Keratinocyte (primary cell): ENCODE results near the gene TRAPPC2L. TPM values are rescaled to one million over a fixed set of nuclear protein-coding genes. Genes with fewer than 3 reads are reported as not detected.

Experiments used
- DNase-seq: peaks from one replicate; pipeline ENCODE4 v3.0.0-alpha.2; 2011; ENCODE audit warnings: low read depth, missing footprints, low spot score
- FAIRE-seq: peaks from 2 replicates; lab custom pipeline; 2011; peaks lifted over from hg19 to GRCh38; lab: Jason Lieb, UNC
- H2AFZ ChIP-seq: 2 replicates; pipeline ENCODE4 v1.6.0; 2012; ENCODE audit warnings: low read length, control low read depth, inconsistent platforms; ENCODE audit not compliant: control insufficient read depth
- H3K27ac ChIP-seq: 2 replicates; pipeline ENCODE4 v1.5.1; 2011; ENCODE audit warnings: low read length; ENCODE audit not compliant: control insufficient read depth, insufficient read depth
- H3K27me3 ChIP-seq: 3 replicates; pipeline ENCODE4 v1.6.0; 2011; ENCODE audit warnings: low read length; ENCODE audit not compliant: control insufficient read depth, insufficient read depth; ENCODE audit errors: extremely low read depth
- H3K36me3 ChIP-seq, 2 experiments: 2 replicates in 1 of 2; 3 replicates in 1 of 2; pipeline ENCODE4 v1.5.1; 2011; ENCODE audit warnings: low read length in 2 of 2, mild to moderate bottlenecking in 1 of 2; ENCODE audit not compliant: control insufficient read depth in 2 of 2, insufficient read depth in 2 of 2; ENCODE audit errors: extremely low read depth in 1 of 2
- H3K4me1 ChIP-seq: 3 replicates; pipeline ENCODE4 v1.5.1; 2011; ENCODE audit warnings: low read length; ENCODE audit not compliant: control insufficient read depth, insufficient read depth; ENCODE audit errors: extremely low read depth
- H3K4me2 ChIP-seq: 3 replicates; pipeline ENCODE4 v1.6.0; 2011; ENCODE audit warnings: low read depth, low read length; ENCODE audit not compliant: control insufficient read depth, insufficient read depth; ENCODE audit errors: extremely low read depth
- H3K4me3 ChIP-seq, 3 experiments: fragments of 200-600 bp in 1 of 3; sonication (generic) in 1 of 3; 2 replicates in 2 of 3; 3 replicates in 1 of 3; pipeline ENCODE4 v1.5.1; 2011 to 2016; ENCODE audit warnings: low read length in 3 of 3, mild to moderate bottlenecking in 3 of 3, control low read depth in 2 of 3, inconsistent platforms in 1 of 3, low read depth in 1 of 3, mixed read lengths in 1 of 3, mixed run types in 1 of 3, moderate library complexity in 1 of 3; ENCODE audit not compliant: control insufficient read depth in 2 of 3, insufficient read depth in 2 of 3; ENCODE audit errors: extremely low read depth in 1 of 3
- H3K79me2 ChIP-seq: 2 replicates; pipeline ENCODE4 v1.6.0; 2012; ENCODE audit warnings: low read length; ENCODE audit not compliant: control insufficient read depth, insufficient read depth
- H3K9ac ChIP-seq: 3 replicates; pipeline ENCODE4 v1.6.0; 2011; ENCODE audit warnings: low read length; ENCODE audit not compliant: control insufficient read depth, insufficient read depth; ENCODE audit errors: extremely low read depth
- H3K9me1 ChIP-seq: 3 replicates; pipeline ENCODE4 v1.6.0; 2011; ENCODE audit warnings: low read length; ENCODE audit not compliant: control insufficient read depth, insufficient read depth; ENCODE audit errors: extremely low read depth
- H3K9me3 ChIP-seq: 2 replicates; pipeline ENCODE4 v1.5.1; 2012; ENCODE audit warnings: low read depth, low read length; ENCODE audit not compliant: control insufficient read depth
- H4K20me1 ChIP-seq: 3 replicates; pipeline ENCODE4 v1.6.0; 2011; ENCODE audit warnings: low read length; ENCODE audit not compliant: control insufficient read depth, insufficient read depth; ENCODE audit errors: extremely low read depth
- CTCF ChIP-seq, 3 experiments: IDR thresholded peaks in 1 of 3; conservative IDR thresholded peaks in 1 of 3; optimal IDR thresholded peaks in 1 of 3; 2 replicates in 2 of 3; 3 replicates in 1 of 3; pipeline versions ENCODE3 to v1.5.1; 2011; ENCODE audit warnings: low read length in 3 of 3, mild to moderate bottlenecking in 3 of 3, moderate library complexity in 2 of 3, control low read depth in 1 of 3, inconsistent platforms in 1 of 3; ENCODE audit not compliant: insufficient read depth in 2 of 3; ENCODE audit errors: extremely low read depth in 1 of 3
- EZH2 ChIP-seq: IDR thresholded peaks from one replicate; pipeline ENCODE4 v1.6.1; 2012; ENCODE audit warnings: inconsistent platforms, mild to moderate bottlenecking, low read length, moderate library complexity
- dilution Hi-C: fragments of 300-500 bp; cut with MboI; formaldehyde crosslinking; loops from one replicate; pipeline ENCODE4 v1.7.0; 2020; ENCODE audit warnings: low sequenced_read_pairs; ENCODE audit not compliant: extremely low pct_ligation_motif_present
- polyA plus RNA-seq, 5 experiments: library from polyadenylated mRNA; depleted of rRNA in 3 of 5; stranded (reverse) in 3 of 5; stranded (forward) in 1 of 5; unstranded in 1 of 5; fragments of >200 nt; gene quantifications; 1 replicate in 1 of 5; 2 replicates in 3 of 5; 3 replicates in 1 of 5; pipeline versions ENCODE4 v1.2.1 to v1.2.3, GENCODE V29; 2011 to 2012; ENCODE audit warnings: missing spikeins in 2 of 5, low read depth in 1 of 5, low replicate concordance in 1 of 5

Gene TRAPPC2L
- polyA plus RNA-seq, 1 donor (not counting 4 experiments of a cell fraction or from before 2014, with no cell fraction given): 139 TPM

GRCh38 chr16:88910284-88911135 lies 53.6 kb downstream of the TRAPPC2L start:
- Histone ChIP-seq H3K4me1 (peaks cover 7% of the 10 kb centered on the region), H3K9ac (no peak overlapping the region), H3K36me3 (no peaks in the 10 kb centered on the region), H3K9me3 (no peaks in the 10 kb centered on the region), H3K27me3 (peaks cover 24% of the 10 kb centered on the region), H3K4me2 (no peak overlapping the region), H4K20me1 (no peaks in the 10 kb centered on the region), H3K9me1 (no peaks in the 10 kb centered on the region), H3K4me3 (no peak overlapping the region), H3K79me2 (no peaks in the 10 kb centered on the region), H2AFZ (no peak overlapping the region), H3K27ac (no peak overlapping the region)
- DNase-seq: no peak
- FAIRE-seq: no peak
- dilution Hi-C loops: no loop called here
- no peak for TF ChIP-seq EZH2
- no peak for TF ChIP-seq CTCF (optimal IDR thresholded peaks at IDR 0.05 in 1 of 3, IDR thresholded peaks at IDR 0.05 in 1 of 3, conservative IDR thresholded peaks at IDR 0.05 in 1 of 3; ENCODE audit: extremely low read depth in 1 of 3, insufficient read depth in 2 of 3, low read length in 3 of 3)

GRCh38 chr16:88911136-88911945 lies 54.4 kb downstream of the TRAPPC2L start:
- TF ChIP-seq CTCF (optimal IDR thresholded peaks at IDR 0.05 in 1 of 3, IDR thresholded peaks at IDR 0.05 in 1 of 3, conservative IDR thresholded peaks at IDR 0.05 in 1 of 3; ENCODE audit: extremely low read depth in 1 of 3, insufficient read depth in 2 of 3, low read length in 3 of 3): no peak
- TF ChIP-seq EZH2: no peak
- H3K36me3 ChIP-seq: no peaks in the 10 kb centered on the region
- H3K4me1 ChIP-seq: peaks cover 7% of the 10 kb centered on the region
- H3K9me3 ChIP-seq: no peaks in the 10 kb centered on the region
- H3K4me2 ChIP-seq: no peak overlapping the region
- no peak overlapping the region for H2AFZ ChIP-seq
- H4K20me1 ChIP-seq: no peaks in the 10 kb centered on the region
- no peak overlapping the region for H3K4me3 ChIP-seq
- H3K9ac ChIP-seq: no peak overlapping the region
- FAIRE-seq: no peak
- H3K9me1 ChIP-seq: no peaks in the 10 kb centered on the region
- no peak overlapping the region for H3K27ac ChIP-seq
- H3K27me3 ChIP-seq: peaks cover 24% of the 10 kb centered on the region
- no peaks in the 10 kb centered on the region for H3K79me2 ChIP-seq
- dilution Hi-C loops: no loop called here
- DNase-seq: no peak
